Fibroblast of skin of right quadriceps (primary cell): Measurements from ENCODE around the gene AFAP1L2.

Experiments used
- DNase-seq: peaks from one replicate; pipeline ENCODE4 v3.0.0-alpha.2; 2013

Gene AFAP1L2

DNA sequence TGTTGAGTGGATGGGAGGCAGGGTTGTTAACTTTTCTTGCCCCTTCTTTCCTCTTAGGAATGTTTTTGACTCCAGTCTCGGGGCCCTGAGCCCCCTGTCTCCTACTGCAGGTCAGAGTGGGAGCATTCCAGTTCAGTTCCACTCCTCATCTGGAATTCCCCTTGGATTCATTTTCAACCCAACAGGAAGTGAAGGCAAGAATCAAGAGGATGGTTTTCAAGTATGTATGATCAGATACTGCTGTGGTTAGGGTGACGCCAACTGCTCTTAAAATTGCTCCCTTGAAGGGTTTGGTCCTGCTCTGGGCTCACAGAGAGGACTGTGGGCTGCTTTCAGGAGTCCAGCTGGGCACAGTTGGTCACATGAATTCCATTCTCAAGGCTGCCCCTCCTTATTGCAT, 143.2 kb downstream of the AFAP1L2 start:
- DNase-seq = peak; percentile 54

DNA sequence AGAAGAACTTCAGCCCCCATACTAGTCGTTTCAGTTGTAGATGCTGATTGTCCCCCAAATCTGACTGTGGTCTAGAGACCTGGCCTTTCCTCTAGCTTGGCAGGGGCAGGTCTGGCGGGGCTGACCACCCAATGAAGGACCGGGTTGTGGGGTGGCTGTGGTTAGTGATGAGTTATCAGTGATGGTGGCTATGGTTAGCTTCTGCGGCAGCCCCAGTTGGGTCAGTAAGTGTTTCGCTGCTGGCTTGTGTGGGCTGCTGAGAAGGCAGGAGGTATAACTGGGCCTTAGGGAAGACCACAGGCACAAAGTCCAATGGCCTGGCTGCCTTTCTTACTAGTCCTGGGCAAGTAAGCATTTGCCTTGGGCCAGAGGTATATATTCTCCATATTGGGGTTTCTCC, 143.9 kb downstream of the AFAP1L2 start:
- no peak for DNase-seq

DNA sequence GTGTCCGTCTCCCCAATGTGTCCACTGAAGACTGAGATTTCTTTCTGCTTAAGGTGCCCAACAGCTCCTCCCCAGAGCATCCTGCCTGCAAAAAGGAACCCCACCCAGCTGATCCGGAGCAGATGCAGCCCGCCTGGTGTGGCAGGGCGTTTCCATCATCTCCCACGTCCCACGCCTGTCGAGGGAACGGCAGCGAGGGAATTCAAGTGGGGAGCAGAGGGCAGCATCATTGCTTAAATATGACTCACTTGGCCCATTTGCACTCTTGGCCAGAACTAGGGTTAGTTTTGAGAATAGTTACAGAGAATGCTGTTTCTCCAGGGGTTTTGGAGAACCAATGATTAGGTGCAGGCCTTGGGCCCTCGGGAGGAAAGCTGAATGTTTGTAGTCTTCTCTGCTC, 144.5 kb downstream of the AFAP1L2 start:
- no peak for DNase-seq

DNA sequence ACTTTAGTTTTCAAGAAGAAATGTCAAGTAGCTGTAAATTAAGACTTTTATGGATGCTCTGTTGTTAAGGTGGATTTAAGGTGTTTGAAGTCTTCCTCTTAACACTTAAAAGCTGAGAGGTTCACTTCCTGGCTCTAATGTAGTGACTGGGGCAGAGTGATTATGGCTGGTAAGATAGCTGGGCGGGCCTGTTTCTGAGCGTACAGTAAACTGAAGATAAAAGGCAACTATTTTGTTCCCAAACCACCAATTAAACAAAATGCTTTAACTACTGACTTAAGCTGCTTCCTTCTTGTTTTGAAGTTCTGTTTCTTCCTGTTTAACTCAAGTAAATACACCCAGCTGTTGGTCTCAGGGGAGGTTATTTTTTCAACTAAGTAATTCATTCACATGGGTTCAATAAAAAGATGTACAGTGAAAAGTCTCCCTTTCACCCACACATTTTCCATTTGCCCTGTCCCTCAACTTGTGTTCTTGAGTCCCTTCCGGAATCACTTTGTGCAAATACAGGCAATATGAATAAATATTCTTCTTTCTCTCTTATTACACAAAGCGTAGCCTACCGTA, 145.9 kb downstream of the AFAP1L2 start:
- no peak for DNase-seq

DNA sequence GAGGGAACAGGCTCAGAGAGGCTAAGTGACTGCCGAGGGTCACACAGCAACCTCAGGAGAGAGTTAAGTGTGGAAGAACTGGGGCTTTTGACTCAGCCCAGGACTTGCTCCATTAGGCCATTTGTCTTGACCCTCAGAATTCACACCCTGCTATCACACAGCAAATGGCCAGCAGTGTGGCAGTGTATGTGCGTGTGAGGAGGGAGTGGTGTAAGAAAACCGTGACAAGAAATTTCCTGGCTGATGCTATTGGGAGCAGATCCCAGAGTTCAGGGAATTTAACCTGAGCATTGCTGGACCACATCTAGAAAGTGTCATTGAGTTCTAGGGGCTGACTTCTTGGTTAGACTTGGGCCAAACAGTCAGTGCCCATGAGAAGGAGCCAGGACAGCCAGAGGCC, 146.8 kb downstream of the AFAP1L2 start:
- DNase-seq = no peak

DNA sequence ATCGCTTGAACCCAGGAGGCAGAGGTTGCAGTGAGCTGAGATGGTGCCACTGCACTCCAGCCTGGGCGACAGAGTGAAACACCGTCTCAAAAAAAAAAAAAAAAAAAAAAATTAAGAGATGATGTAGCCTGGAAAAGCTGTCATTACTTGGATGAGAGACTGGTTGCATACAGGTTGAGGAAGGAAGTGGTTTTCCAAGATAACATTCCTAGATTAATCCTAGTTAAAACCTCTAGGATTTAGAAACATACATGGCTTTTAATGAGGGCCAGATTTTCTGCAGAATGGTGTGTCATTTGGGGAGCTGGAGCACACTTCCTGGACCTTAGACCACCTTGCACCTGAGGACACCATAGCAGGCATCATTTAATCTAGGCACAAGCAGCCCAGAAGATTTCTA, 147.5 kb downstream of the AFAP1L2 start:
- DNase-seq = peak; percentile 50

DNA sequence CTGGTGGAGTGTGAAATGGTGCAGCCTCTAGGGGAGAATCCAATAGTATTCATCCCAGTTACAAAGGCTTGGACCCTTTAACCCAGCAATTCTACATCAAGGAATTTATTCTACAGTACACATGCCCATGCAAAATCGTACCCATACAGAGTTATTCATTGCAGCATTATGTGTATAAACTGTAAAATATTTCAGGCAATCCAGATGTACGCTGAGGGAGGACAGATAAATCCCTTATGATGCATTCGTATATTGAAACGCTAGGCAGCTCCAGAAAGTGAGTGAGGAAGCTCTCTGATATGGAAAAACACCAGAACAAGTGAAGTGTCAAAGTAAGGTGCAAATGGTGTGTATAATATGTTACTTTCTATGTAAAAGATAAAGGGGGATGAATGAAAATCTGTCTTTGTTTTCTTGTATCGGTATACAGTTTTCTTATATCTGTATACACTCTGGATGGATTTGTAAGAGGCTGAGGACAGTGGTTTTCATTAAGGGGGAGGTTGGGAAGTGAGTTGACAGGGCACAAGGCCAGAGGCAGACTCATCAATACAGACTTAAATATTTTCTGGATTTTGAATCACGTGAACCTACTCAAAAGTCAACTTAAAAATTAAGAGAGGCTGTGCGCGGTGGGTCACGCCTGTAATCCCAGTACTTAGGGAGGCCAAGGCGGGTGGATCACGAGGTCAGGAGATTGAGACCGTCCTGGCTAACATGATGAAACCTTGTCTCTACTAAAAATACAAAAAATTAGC, 148.1 kb downstream of the AFAP1L2 start:
- DNase-seq = no peak

DNA sequence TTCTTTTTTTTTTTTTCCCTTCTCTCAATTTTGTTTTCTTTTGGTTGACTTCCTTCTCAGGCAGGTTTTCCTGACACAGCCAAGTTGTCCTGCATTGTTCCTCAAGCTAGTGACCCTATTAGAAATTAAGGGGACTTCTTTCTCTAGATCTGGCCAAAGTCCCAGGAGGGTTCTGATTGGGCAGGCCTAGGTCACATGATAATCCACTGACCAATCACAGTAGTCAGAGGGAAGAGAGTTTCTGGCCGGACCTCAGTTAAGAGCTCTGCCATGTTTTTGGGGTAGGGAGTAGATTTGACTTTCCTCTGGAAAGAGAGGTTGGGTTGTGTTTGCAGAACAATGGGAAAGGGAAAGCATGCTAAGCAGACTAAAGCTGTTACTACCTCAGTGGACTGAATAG, 149.1 kb downstream of the AFAP1L2 start:
- no peak for DNase-seq

DNA sequence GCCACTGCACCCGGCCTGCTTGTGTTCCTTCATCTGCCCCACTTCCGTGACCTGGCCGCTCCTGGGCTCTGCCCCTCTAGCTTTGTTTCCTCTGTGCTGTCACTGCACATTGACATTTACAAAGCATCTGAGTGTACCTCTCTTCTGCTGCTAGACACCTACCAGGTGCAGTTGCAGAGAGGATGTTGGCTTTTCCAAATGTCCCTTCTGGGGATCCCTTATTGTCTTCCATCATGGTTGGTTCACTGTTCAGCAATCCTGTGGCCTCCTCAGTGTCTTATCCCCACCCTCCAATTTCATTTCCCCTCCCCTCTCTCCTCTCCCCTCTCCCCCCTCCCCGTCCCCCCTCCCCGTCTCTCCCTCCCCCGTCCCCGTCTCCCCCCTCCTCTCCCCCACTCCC, 151.4 kb downstream of the AFAP1L2 start:
- DNase-seq = no peak

DNA sequence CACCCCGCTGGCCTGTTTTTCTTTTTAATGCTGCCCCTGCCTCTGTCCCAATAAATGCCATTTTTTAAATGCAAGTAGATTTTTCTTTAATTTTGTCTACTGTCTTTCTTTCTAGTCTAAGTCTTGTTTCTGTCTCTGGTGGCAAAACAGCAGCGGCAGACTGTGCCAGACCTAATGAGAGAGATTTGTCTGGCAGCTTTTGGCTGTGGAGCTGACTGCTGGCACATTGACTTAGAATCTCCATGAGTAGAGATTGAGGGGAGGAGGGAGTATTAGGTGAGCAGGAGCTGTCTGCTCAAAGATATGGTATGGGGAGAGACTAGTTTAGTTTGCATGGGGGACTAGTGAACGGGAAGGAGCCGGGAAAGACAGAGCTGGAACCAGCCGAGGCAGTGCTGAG, 152.2 kb downstream of the AFAP1L2 start:
- DNase-seq = no peak

DNA sequence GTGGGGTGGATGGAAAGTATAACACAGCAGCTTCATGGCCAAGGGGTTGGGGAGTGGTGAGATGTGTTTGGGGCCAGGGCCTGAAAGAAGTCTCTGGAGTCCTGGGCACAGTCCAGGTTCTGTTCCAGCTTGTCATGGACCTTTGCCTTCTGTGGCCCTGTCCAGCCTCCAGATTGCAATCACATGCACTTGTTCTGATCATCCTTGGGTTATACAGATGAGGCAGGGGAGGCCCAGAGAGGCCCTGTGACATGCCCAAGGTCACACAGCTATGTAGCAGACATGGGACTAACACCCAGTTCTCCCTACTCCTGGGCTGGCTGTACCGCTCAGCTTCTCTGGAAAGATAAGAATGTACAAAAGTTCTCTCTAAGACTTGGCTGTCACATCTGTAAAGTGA, 153.6 kb downstream of the AFAP1L2 start:
- DNase-seq = no peak

DNA sequence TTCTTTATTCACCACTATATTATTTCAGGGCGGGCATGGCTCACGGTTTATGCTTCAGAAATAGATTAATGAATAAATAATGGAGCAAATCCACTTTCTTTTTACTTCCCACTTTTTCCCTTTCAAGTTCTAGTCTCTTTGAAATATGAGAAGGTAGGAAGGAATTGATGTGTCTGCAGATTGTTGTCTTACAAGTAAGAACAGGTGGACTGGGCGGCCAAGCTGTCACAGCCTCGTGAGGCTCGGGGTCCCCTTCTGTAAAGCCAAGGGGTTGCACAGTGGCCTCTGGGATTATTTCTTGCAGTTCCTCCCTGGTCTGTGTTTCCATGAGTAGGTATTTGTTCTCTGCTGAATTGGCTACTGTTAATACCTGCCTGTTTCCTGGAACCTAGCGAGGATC, 154.1 kb downstream of the AFAP1L2 start:
- no peak for DNase-seq

DNA sequence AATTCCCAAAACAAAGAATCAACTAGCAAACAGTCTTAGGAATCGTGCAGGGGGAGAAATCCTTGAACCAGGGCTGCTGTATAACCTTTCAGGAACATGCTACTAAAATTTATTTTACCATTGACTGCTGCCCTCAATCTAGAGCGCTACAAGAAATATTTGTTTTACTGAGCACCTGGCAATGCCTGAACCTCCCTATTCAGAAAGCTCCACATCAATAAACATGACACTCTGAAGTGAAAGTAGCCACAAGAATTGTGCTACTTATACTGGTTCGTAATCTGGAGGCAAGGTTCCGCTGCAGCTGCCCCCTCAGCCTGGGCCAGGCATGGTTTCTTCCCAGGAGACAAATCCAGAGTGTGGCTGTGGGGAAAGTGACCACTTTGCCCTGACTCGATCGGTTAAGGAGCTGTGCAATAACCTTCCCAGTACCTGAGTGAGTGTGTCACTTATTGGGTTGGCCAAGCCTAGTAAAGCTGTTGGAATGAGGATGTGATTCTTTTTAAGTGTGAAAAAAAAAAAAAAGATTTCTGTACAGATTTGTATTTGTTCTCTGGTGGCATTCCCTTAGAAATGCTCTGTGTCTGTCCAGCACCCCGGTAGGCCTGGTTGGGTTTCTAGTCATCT, 157.5 kb downstream of the AFAP1L2 start:
- DNase-seq = no peak

DNA sequence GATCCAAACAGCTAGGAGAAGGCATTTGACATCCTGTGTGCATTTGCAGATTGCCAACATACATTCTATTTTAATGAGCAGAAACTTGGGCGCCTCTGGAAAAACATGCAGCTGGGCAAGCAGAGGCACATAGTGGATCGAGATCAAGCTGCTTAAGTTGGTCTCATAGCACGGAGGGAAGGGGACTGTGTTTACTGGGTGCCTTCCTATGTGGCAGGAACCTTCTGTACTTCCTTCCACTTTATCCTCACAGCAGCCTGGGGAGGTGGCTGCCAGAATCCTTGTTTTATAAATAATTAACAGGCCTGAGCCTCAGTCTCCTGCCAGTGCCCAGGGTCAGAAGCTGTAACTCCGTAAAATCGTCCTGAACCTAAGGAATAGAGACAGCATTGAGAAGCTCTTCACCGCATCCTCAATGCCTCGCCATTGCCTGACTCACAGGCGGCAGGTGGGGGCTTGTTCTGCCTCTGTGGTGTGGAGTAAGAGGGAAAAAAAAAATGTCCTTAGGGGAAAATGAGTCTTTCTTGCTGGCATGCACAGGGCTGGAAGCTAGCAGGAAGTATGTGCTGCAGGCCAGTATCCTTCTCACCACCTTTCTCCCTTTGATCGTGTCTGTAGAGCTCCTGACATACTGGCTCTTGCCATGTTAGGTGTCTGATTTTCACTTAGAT, 159.0 kb downstream of the AFAP1L2 start:
- no peak for DNase-seq
